NCI-H1694 treated with DMSO at 0.1 percent for 48 hours (cell line): ENCODE results near the gene SLC25A25.
A peak's percentile ranks its signal among the peaks of the same experiment; 100 is the strongest.
"Not testable (repeated sequence)": the region's sequence is repeated elsewhere in the genome, so short reads cannot be mapped to it uniquely, and the experiment has no call there.

ENCODE experiments used
- DNase-seq: peaks from one replicate; lab custom pipeline; 2025; lab: John Stamatoyannopoulos, UW

SLC25A25 gene

DNA sequence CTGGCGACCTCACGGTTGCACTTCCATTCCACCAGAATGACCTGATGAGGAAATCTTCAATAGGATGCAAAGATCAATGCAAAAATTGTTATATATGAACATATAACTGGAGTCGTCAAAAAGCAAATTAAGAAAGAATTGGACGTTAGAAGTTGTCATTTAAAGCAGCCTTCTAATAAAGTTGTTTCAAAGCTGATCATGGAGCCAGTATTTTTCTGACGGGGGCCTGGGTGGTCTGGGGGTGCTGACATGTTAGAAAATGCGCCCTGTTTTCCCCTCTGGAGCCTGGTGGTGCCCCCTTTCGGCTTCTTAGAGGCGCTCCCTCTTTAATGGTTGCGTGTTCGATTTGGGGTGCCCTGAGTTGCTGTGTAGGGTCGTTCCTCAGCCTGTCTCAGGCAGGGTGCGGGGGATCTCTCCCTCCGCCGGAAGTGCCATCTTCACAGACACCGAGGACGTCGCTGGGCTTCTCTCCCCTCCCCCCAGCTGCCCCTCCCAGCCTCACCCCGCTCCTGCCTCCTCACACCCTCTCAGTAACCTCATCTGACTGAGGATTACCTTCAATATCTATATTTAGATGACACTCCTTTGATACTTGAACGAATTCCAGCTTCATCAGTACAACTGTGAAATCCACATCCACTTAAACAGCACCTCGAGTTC lies 41.1 kb downstream of the SLC25A25 start:
- no peak for DNase-seq

DNA sequence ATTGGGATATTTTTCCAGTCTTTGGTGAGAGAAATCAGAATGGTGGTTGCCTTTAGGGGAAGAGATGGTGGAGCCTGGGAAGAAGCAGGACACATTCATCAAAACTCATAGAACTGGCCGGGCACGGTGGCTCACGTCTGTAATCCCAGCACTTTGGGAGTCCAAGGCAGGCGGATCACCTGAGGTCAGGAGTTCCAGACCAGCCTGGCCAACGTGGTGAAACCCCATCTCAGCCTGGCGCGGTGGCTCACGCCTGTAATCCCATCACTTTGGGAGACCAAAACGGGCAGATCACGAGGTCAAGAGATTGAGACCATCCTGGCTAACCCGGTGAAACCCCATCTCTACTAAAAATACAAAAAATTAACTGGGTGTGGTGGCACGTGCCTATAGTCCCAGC lies 43.7 kb downstream of the SLC25A25 start:
- DNase-seq: not testable (repeated sequence)

DNA sequence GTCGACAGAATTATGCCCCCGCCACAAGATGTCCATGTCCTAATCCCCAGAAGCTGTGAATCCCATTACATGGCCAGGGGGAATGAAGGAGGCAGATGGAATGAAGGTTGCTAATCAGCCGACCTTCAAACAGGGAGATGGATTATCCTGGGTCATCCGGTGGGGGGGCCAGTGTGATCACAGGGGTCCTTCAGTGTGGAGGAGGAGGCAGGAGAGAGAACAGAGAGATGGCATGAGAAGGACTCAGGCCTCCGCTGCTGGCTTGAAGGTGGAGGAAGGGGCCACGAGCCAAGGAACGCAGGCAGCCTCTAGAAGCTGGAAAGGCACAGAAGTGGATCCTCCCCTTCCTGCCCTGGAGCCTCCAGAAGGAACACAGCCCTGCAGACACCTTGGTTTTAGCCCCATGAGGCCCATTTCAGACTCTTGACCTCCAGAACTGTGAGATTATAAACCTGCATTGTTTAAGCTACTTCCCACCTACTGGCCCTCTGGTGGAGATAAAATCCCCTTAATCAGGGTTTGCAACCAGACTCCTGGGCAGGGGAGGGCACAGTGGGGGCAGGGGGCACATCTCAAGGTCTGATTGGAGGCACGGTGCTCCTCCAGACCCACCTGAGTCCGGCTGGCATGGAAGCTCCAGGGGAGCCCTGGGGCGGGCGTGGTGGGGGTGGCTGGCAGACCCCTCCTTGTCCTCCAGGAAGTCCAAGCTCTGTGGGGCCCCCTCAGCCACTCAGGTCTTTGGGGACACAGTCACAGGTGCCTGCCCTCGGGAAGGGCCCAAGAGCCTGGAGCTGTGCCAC lies 45.7 kb downstream of the SLC25A25 start:
- DNase-seq: no peak

DNA sequence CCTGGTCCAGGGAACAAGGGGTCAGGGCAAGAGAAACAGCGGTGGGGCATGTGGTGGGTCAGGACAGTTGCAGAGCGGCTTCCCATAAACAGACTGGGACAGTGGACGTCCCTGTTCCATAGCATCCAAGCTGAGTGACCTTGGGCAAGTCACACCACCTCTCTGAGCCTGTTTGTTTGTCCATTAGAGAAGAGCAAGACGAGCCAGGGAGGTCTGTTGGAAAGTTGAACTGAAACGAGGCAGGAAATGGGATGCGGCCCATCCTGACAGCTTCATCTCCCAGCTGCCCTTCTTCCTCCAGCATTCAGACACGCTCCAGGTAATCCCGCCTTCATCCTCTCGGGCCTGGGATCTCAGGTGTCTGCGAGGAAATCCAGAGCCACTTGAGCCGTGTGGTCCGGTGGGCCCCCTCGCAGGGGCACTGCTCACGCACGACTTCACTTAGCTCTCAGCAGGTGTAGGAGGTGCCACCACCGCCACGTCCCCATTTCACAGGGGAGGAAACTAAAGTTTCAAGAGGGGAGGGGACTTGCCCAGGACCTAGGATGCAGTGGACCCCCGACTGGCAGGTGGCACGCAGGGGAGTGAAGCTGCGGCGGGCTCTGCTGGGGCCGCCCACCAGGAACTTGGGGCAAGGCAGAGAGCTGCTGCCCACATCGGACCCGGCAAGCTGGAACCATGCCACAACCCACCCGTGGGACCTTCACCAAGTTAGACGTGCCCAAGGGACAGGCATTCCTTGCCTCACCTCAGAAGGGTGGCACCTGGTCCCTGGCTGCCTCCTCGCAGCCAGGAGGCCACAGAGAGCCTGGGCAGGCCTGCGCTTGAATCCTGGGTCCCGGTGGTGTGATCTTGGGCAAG lies 46.5 kb downstream of the SLC25A25 start:
- no peak for DNase-seq

DNA sequence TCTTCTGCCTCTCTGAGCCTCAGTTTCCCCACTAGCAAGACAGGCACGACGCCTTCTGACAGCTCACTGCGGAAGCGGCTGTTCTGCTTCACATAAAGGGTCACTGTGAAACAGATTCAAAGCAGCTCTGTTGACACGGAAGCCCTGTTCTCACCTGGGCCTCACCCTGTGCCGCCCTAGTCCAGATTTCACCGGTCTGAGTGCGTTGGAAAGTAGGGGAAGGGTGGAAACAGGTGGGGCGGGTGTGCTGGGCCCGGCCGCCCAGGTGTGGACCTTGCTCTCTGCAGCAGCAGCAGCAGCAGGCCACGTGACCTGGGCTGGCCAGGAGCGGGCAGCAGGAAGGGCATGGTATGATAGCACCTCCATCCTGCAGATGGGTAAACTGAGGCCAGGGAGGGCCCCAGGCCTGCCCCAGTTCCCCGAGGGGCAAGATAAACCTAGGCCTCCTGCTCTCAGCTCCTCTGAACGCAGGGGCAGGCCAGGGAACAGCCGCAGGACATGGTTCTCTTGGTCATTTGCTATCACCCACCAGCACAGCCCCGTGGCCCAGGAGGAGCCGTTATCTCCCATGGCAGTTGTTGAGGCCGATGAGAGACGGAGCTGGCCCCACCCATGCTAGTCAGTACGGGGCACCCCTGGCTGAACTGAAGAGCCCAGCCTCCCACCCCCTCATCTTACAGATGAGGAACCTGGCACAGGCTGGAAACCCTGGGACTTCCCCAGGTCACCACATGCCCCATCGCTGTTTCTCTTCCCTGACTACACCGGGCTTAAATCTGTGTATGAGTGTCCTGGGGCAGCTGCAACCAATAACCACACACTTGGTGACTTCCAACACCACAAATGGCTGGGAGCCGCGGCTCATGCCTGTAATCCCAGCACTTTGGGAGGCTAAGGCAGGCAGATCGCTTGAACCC lies 47.4 kb downstream of the SLC25A25 start:
- DNase-seq: no peak

DNA sequence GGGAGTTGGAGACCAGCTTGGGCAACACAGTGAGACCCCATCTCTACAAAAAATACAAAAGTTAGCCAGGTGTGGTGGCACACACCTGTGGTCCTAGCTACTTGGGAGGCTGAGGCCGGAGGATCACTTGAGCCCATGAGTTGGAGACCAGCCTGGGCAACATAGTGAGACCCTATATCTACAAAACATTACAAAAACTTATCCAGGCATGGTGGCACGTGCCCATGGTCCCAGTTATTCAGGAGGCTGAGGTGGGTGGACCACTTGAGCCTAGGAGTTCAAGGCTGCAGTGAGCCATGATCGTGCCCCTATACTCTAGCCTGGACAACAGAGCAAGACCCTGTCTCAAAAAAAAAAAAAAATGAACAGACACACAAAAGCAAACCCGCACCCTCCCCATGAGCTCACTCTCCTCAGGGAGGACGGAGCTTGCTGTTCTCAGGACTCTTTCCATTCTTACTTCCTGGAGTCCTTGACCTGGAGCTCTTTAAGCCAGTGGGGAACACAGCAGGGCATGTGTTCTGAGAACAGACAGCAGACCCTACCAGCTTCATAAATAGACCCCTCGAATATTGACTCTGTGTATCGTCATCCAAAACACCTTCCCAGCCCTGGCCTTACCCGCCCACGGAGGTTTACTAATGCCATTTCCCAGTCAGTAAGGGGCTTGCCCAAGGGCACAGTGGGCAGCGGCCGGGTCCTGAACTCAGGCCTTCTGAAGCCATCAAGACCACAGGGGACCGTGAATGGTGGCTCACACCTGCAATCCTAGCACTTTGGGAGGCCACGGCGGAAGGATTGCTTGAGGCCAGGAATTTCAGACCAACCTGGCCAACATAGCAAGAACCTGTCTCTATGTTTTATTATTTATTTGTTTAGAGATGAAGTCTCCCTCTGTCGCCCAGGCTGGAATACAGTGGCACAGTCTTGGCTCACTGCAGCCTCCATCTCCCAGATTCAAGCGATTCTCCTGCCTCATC lies 48.4 kb downstream of the SLC25A25 start:
- no peak for DNase-seq

DNA sequence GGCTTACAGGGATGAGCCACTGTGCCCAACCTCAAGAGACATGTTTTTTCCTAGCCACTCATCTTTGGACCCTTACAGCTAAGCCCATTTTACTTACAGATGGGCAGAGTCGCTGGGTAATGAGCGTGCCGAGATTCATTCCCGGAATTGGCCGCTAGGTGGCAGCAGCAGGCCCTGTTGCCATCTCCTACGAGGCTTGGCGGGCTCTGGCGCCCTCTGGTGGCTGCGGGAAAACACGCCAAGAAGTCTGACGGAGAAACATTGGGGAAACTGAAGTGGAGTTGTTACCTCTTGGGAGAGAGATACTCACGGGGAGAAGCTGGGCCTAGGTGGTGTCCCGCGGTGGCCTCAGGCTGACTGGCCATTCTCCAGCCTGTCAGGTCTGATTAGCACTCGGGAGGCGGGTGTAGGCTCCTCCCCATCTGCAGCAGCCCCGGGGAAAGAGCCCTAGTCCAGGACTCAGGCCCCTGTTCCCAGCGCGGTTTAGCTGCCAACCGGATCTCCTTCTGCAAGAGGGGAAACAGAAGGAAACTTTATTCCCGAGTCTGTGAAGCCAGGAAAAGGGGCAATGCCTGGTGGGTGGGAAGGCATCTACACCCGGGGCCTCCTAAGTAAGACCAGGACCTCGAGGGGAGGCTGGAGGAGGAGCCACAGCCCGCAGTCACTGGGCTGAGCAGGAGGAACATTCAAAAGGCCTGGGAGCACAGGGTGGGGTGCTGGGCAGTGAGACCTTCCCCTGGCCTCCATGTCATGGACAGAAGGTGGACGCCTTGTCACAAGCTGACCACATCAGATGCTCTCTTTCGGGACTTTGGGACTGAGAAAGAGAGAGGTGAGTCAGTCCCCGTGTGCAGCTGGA lies 49.8 kb downstream of the SLC25A25 start:
- peak; percentile 71 for DNase-seq

DNA sequence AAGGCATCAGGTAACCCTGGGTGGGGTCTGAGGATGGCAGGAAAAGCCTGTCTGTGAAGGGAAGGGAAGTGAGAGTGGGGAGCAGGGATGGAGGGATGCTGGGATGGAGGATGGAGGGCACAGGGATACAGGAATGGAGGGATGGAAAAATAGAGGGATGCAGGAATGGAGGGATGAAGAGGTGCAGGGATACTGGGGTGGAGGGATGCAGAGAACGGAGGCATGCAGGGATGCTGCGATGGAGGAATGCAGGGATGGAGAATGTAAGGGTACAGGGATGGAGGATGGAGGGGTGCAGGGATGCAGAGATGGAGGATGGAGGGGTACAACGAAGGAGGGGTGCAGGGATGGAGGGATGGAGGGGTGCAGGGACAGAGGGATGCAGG lies 50.4 kb downstream of the SLC25A25 start:
- DNase-seq: no peak

DNA sequence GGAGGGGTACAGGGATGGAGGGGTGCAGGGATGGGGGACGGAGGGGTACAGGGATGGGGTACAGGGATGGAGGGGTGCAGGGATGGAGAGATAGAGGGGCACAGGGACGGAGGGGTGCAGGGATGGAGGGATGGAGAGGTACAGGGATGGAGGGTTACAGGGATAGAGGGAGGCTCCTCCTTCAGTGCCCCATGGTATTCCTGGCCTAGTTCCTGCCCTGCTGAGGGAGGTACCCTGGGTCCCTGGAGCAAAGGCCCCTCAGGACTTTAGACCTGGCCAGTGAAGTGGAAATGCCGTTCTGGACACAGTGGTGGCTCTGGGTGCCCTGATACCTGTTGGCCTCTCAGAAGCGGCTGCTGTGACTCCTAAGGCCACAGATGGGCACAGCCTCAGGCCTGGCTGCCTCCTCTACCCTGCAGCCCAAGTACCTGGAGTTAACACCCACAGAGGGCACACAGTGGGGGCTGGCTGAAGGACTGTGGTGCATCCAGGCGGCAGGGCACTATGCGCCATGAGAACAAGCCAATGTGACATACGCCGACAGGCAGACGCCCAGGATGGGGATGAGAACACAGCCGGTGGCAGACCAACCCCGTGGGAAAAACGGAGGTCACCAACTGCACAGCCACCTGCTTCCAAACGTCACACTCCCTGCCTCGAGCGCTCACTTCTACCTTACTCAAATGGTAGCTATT lies 51.1 kb downstream of the SLC25A25 start:
- peak; percentile 9 for DNase-seq

DNA sequence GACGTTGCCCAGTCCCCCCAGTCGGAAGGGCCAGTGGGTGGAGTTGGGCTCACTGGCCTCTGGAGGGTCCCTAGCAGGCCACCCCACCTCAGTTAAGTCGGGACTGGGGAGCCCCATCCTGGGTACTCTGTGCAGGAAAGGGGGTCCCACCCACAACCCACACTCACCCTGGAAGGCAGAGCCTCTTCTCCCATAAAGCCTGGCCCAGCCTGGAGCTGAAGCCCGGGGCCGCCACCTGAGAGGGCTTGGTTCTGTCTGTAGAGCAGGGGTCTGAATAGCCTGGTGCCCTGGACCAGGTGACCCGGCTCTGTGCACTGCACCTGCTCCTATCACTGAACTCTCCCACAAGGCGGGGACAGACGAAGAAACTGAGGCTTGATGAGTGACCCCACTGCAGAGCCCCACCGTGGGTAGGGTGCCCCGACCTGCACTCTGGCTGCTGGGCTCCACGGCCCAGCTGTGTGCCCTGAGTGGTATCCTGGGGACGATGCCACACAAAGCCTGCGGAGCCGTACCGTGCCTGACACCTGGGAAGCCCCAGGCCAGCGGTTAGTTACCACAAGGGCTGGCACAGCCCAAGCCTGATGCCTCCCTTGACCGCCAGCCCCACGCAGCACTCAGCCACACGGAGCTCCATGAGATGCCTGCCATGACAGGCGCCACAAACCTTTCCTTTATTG lies 52.2 kb downstream of the SLC25A25 start:
- no peak for DNase-seq

DNA sequence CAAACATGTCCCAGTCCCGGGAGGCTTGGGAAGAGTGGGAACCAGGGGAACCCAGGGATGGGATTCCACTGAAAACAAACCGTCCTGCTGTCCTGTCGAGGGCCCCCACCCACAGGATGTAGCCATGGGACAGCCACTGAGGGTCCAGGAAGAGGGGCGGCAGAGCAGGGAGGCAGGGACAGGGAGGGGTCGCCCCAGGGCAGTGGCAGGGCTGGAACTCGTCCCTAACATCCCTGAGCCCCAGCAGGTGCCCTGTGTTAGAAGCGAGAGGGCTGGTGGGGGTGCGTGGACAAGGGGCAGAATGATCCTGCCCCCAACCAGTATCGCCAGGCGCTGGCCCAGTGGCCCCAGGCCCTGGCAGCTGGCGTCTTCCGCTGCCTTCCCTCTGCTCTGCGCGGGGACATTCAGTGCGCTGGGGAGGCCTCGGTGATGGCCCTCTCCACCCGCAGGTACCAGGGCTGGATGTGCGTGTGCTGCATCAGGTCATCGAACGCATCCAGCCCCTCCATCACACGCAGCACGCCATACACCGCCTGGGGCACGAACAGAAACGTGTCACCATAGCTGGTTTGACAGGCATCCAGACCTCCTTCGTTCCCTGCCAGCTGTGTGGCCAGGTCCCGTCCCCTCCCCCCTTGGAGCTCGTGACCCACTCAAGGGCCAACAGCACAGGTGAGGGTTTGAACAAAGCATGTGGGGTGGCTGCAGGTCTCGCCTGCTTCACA lies 52.9 kb downstream of the SLC25A25 start:
- no peak for DNase-seq

DNA sequence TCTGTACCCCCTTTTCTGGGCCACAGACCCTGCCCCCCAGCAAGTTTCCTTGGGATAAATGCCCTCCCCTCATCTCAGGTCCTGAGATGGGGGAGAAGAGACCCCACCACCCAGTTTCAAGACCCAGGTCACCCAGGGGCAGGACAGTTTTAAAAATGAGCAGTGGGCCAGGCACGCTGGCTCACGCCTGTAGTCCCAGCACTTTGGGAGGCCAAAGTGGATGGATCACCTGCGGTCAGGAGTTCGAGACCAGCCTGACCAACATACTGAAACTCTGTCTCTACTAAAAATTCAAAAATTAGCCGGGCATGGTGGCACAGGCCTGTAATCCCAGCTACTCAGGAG lies 53.4 kb downstream of the SLC25A25 start:
- DNase-seq: no peak

DNA sequence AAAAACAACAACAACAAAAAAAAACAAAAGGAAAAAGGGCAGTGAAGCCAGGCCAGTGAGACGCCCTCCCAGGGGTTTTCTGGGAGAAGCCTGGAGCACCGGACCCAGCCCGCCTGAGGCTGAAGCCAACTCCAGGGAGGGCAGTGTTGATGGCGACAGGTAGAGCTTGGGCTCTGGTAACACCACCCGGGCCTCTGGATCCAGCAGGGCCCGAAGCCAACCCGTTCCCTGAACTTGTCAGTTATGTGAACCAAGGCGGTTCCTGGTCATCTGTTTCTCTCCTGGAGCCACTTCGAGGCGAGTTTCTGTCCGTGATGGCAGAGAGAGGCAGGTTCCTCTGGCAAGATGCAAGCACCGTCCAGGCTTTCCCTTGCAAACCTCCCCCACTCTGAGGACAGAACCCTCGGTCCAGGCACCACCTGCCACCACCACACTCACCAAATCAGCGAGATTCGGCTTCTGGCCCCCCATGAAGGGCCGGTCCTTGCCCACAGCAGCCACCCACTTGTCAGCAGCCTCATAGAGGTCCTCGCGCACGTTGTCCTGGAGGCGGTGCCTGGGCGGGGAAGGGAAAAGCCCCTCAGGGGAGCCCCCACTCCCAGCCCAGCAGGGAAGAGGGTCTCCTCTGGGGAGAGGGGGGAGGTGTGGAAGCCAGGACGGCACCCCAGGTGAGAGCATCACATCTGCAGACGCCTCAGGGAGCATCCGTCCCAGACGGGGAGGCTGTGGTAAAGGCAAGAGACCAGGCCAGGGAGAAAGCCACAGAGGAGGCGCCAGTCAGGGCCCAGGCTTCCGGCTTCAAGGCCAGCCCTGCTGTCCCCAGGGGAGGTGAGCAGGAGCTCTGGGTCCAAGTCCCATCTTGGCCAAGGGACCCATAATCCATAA lies 54.1 kb downstream of the SLC25A25 start:
- DNase-seq: no peak

DNA sequence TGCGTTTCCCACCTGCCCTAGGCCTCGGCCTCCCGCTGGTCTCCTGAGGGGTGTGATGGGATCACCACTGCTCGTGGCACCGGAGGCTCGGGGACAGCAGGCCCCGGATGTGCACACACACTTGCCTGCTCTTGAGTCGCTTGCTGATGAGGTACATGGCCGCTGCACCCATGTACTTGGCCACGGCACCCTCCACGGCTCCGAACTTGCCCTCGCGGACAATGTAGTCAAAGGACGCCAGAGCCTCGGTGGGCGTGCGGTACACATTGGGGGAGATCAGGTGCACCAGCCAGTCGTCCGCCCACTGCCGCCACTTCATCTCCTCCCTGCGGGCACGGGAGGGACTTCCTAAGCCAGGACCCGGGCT lies 54.8 kb downstream of the SLC25A25 start:
- DNase-seq: no peak

DNA sequence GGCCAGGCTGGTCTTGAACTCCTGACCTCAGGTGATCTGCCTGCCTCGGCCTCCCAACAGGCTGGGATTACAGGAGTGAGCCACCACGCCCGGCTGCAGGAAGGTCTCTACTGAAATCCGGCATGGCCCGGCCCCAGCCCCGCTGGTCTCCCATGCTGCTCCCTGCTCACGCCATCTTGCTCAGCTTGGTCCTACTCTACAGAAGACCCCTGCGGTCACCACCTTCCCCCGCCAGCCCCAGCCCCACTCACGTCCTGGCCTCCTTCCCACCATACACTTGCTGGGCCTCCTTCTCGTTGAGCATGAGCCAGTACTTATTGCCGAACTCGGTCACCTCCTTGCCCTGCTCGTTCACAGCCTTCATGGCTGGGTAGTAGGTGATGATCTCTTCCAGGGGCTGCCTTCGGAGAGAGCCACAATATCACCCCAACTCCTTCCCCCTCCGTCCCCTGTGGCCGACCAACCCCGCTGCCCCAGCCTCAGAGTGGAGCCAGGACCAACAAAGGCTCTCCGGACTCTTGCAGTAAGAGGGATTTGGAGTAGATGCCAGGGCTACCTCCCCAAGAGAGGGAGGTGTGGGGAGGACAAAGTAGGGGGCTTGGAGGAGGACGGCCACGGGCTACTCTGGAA lies 55.5 kb downstream of the SLC25A25 start:
- DNase-seq: no peak

DNA sequence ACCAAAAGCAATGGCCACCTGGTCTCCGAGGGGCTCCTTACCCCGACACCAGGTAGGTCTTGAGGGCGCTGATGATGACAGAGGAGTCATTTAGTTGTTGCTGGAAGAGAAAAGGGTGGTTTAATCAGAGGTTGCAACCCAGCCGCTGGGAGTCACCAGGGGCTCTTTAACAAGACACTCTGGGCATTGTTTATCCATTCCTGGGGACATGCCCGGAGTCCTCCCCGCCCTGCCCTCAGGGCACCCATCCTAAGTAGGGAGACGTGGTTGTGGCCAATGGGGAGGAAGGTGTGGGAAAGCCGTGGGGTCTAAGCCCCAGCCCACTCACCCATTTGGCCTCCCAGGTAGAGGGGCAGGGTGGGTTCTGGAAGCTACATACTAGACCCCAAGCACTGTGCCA lies 56.4 kb downstream of the SLC25A25 start:
- no peak for DNase-seq
